GM12891 (cell line): ENCODE measurements around the gene MMP11.

Source experiments
- DNase-seq: peaks from one replicate; pipeline ENCODE4 v3.0.0; 2011; ENCODE audit warnings: low spot score; ENCODE audit not compliant: insufficient read length
- FAIRE-seq: peaks from 2 replicates; lab custom pipeline; 2011; peaks lifted over from hg19 to GRCh38; lab: Jason Lieb, UNC
- PAX5 ChIP-seq: IDR thresholded peaks from 2 replicates; pipeline ENCODE4 v1.6.1; 2011; ENCODE audit warnings: low read length, moderate library complexity, mild to moderate bottlenecking; ENCODE audit not compliant: insufficient read depth, severe bottlenecking
- POLR2A ChIP-seq: IDR thresholded peaks from 2 replicates; pipeline ENCODE4 v1.6.1; 2011; ENCODE audit warnings: low read depth, low read length, control low read depth
- POLR2AphosphoS5 ChIP-seq: IDR thresholded peaks from 2 replicates; pipeline ENCODE4 v1.6.1; 2011; ENCODE audit warnings: low read depth, low read length, control low read depth
- POU2F2 ChIP-seq: IDR thresholded peaks from 2 replicates; pipeline ENCODE4 v1.6.1; 2011; ENCODE audit warnings: low read depth, mild to moderate bottlenecking, control low read depth, low read length, moderate library complexity
- SPI1 ChIP-seq: IDR thresholded peaks from 2 replicates; pipeline ENCODE4 v1.6.1; 2011; ENCODE audit warnings: low read depth, low read length, control low read depth
- TAF1 ChIP-seq: IDR thresholded peaks from 2 replicates; pipeline ENCODE4 v1.6.1; 2011; ENCODE audit warnings: low read depth, low read length, control low read depth

The MMP11 gene

DNA sequence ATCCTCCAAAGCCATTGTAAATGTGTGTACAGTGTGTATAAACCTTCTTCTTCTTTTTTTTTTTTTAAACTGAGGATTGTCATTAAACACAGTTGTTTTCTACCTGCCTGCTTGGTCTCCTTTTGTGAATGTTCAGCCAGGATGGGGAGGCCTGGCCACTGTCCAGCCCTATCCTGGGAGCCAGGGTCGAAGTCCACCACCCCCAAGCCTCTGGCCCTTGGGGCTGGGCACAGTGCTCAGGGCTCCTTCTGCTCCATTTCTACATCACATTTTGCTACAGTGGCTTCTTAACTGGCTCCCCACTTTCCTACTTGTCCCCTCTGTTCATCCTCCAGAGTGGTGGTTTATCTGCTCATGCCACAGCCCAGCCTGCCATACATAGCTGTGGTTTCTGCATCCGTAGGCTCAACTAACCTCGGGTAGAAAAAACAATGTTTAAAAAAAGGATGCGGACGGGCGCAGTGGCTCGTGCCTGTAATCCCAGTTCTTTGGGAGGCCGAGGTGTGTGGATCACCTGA lies 11.6 kb downstream of the MMP11 start:
- FAIRE-seq: no peak
- TF ChIP-seq TAF1 (no peak), POLR2AphosphoS5 (no peak), SPI1 (no peak), POLR2A (no peak), PAX5 (no peak), POU2F2 (no peak)
- no peak for DNase-seq

DNA sequence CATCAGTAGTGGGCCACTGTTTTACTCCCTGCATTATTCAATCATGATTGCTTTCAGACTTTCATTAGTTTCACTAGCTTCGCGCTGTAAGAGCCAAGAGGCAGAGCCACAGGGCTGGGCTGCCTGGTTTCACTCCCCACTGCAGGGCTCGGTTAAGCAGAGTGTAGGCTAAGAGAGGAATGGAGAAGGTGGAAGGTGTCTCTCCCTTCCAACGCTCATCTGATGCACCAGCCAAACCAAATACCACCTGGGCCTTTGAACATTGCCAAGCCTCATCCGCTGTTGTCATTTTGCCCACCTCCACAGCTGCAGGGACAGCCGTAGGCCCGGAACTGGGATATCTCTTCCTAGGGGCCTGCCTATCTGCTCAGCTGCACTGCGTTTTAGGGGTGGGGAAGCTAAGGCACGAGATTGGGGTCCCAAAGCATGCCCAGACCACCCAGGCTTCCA lies 13.6 kb downstream of the MMP11 start:
- no peak for FAIRE-seq
- no peak for TF ChIP-seq POLR2A
- no peak for TF ChIP-seq SPI1
- TF ChIP-seq POU2F2: no peak
- no peak for TF ChIP-seq POLR2AphosphoS5
- no peak for TF ChIP-seq TAF1
- TF ChIP-seq PAX5: no peak
- no peak for DNase-seq

DNA sequence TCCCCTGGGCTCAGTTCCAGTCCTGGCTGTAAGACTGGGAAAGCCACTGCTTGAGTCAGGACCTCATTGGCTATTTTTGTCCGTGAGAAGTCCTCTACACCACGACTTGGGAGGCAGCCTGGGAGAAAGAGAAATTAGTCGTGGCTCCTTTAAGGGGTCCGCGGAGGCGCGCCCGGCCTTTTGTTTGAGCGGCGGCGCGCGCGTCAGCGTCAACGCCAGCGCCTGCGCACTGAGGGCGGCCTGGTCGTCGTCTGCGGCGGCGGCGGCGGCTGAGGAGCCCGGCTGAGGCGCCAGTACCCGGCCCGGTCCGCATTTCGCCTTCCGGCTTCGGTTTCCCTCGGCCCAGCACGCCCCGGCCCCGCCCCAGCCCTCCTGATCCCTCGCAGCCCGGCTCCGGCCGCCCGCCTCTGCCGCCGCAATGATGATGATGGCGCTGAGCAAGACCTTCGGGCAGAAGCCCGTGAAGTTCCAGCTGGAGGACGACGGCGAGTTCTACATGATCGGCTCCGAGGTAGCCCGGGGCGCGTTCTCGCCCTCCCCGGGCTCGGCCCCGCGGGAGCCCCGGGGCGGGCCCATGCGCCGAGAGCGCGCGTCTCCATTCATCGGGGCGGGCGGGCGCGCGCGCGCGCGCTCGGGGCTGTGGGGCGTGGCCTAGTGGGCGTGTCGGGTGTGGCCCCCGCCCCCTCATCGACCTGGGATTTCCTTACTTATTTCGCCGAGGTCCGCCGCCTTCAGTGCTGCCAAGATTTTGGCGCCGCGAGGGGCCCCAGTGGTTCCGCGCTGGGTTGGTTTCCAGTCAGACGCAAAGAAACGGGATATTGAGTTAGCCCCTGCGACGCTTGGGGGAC lies 14.3 kb downstream of the MMP11 start, which contains the start of gene SMARCB1:
SMARCB1 (plus strand) TSS at position 215 of the 848 bp plus-strand sequence; CDS start at position 419, 204 bp downstream.
- FAIRE-seq (peak; percentile 94), DNase-seq (peak; percentile 96)
- TF ChIP-seq PAX5: no peak
- no peak for TF ChIP-seq POU2F2
- no peak for TF ChIP-seq POLR2AphosphoS5
- TF ChIP-seq POLR2A: no peak
- no peak for TF ChIP-seq TAF1

DNA sequence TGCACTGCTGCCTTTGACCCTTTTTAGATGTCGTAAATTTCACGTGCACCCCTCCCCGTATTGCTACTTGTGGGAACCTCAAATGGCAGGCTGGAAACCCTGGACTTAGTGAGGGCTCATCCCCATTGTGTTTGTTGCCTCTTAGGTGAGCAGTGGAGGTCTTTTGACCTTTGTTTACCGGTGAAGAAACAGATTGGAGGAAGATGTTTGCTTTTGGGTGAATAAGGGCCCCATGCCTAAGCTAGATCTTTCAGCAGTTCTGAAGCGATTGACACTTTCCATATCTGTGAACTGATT lies 14.9 kb downstream of the MMP11 start:
- TF ChIP-seq POLR2AphosphoS5 (no peak), POLR2A (no peak), TAF1 (no peak)
- no peak for FAIRE-seq
- no peak for DNase-seq

DNA sequence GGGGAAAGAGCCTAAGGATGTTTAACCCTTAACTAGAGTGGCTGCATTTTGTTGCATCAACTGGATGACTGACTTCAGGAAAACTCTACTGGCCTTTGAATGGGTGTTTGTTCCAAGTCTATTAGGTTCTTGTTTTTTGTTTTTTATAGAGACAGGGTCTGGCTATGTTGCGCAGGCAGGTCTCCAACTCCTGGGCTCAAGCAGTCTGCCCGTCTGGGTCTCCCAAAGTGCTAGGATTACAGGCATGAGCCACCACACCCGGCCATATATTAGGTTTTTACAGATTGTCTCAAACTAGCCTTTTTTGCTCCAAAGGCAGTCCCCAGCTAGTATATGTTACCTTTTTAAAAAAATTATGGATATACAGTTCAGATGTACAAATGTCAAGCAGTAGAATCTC lies 15.3 kb downstream of the MMP11 start:
- DNase-seq (no peak), FAIRE-seq (no peak)
- TF ChIP-seq POU2F2: no peak

DNA sequence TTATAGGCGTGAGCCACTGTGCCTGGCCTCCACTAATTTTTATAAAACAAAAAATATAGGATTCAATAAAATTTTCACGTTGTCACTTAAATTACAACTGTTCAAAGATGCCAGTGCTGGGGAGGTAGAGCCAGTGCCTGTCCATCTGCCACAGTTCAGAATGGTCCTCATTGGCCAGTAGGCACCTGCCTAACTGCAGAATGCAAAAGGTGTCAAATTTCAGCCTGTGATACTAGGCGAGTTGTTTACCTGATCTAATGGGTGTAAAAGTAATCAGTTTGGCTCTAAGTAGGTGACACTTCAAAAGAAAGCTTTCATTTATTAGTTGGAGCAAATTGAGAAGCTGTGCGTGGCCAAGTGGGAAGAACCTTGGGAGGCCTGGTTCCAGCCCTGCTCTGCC lies 16.5 kb downstream of the MMP11 start:
- TF ChIP-seq PAX5 (no peak), POLR2A (no peak), SPI1 (no peak), TAF1 (no peak), POU2F2 (no peak), POLR2AphosphoS5 (no peak)
- FAIRE-seq (no peak), DNase-seq (no peak)

DNA sequence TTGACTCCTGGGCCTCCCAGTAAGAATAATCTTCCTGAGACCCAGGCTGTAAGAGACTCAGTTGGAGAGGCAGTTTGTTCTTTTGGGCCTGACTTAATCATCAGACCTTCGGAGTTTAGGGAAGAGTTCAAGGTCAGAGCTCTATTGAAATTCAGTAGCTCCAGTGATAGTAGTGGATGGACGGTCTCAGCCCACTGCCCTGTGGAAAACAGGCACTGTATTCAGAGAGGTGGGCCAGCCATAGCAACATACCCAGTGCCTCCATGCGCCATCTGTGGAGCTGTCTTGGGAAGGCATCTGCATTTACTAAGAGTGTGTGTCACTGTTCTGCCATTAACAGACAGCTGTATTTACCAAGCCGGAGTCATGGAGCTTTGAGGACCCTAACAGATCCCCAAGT lies 17.0 kb downstream of the MMP11 start:
- DNase-seq: no peak
- TF ChIP-seq TAF1 (no peak), POLR2AphosphoS5 (no peak), POLR2A (no peak), PAX5 (no peak), POU2F2 (no peak), SPI1 (no peak)
- no peak for FAIRE-seq

DNA sequence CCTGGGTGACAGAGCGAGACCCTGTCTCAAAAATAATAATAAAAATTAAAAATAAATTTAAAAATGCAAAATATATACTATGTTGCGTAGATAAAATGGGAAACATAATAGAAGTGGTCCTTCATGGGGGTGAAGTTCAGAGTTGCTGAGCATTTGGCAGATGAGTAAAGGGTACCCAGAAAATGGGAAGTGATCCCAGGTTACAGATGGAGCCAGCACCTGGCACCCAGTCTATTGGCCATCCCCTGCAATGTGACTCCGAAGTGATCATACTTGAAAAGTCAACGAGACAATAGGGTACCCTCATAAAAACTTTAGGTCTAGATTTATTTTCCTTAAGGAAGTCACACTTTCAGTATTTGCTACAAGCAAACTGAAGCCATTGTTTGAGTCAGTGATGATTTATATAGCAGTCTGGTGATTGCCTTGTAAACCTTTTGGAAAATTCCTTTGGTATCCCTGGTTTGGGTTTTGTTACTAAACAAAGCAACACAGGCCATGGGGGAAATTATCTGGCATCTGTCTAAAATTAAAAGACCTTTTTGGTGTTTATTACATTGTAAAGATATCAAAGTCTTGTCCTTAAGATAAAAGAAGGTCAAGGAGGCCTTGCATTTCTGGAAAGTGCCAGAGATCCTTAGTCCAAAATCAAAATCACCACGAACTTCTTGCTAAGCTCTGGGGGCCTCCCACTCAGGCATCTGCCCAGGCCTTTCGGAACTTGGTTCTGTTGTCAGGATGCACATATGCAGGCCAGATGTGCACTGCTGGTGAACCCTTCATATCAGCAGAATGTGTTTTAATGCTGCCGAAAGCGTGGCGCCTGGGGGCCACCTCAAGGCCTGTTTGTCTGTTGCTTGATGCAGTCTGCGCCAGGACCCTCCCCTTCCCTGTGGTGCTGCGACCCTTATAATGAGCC lies 18.4 kb downstream of the MMP11 start:
- DNase-seq (no peak), FAIRE-seq (no peak)
- TF ChIP-seq SPI1: peak; percentile 51
- TF ChIP-seq POLR2AphosphoS5: no peak
- no peak for TF ChIP-seq POLR2A
- no peak for TF ChIP-seq TAF1
- TF ChIP-seq POU2F2: no peak
- TF ChIP-seq PAX5: no peak

DNA sequence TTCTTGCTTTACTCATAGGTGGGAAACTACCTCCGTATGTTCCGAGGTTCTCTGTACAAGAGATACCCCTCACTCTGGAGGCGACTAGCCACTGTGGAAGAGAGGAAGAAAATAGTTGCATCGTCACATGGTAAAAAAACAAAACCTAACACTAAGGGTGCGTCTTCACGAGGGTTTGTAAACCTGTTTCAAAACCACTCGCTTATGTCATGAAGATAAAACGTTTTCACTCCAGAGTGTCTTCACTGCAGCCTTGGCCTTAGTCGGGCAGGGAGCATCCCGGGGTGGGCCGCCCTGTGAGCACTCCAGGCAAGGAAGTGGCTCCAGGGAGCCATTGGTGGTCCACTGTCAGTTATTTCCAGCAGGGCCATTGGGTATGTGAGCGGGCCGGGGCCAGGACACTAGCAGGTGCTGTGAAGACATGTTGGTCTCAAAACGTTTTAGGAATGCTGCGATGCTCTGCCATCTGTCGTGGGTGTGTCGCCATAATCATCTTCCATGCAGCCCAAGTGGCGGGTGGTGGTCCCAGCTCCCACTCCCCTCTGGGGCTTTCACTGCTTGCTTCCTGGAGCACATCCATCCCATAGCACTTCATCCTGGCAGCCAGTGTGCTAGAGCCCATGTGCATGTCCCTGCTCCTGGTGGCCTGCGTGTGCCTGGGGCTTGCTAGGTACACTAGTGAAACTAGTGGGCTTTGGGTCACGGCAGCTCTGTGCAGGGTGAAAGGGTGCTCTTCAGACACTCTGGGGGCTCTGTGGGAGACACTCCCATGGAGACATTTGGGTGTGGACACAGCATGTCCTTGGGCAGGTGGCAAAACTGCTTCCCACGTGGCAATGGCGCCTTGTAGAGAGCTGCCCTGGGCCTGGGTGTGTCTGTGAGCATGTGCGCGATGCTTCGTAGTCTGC lies 19.3 kb downstream of the MMP11 start:
- no peak for FAIRE-seq
- DNase-seq: no peak

More for the DNA sequence above, 19.3 kb downstream of the MMP11 start:
- TF ChIP-seq POLR2A (no peak), PAX5 (no peak), POU2F2 (no peak), TAF1 (no peak), SPI1 (no peak)
